GM12864 (cell line): ENCODE results near the gene GDNF.

Experiments used
- DNase-seq: peaks from one replicate; pipeline ENCODE4 v3.0.0-alpha.2; 2011; ENCODE audit warnings: low read depth
- H3K4me3 ChIP-seq: 2 replicates; pipeline ENCODE4 v1.5.1; 2011; ENCODE audit warnings: mild to moderate bottlenecking, low read depth, low read length, control low read depth
- CTCF ChIP-seq: IDR thresholded peaks from 2 replicates; pipeline ENCODE4 v1.5.1; 2011; ENCODE audit warnings: low read depth, mild to moderate bottlenecking, moderate library complexity, low read length, control low read depth, inconsistent platforms; ENCODE audit errors: missing control alignments

The GDNF gene

GRCh38 chr5:37816883-37817282 lies 23.0 kb downstream of the GDNF start:
- no peak for TF ChIP-seq CTCF
- no peak for DNase-seq
- H3K4me3 ChIP-seq = no peak overlapping the region

GRCh38 chr5:37816331-37816730 lies 23.5 kb downstream of the GDNF start:
- no peak overlapping the region for H3K4me3 ChIP-seq
- DNase-seq = no peak
- no peak for TF ChIP-seq CTCF

GRCh38 chr5:37815913-37816312 lies 23.9 kb downstream of the GDNF start:
- no peak overlapping the region for H3K4me3 ChIP-seq
- no peak for DNase-seq
- no peak for TF ChIP-seq CTCF

DNA sequence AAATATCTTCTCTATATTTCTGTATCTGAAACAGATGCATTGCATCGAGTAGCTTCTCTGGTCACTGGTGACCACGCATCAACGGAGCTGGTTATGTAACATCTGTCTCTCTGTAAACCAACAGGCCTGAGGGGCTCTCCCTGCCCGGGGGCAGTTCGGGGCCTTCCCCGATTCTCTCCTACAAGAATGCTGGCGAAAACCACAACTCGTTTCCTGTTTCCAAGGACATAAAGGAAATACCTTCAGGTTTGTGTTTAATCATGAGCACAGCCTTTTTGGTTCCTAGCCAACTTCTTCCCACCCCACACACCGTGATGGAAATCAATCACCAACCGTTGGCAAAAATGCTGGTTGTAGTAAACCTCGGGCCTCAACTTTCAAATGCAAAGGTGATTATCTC lies 25.1 kb downstream of the GDNF start:
- no peak for TF ChIP-seq CTCF
- H3K4me3 ChIP-seq = no peak overlapping the region
- DNase-seq = no peak

GRCh38 chr5:37812365-37812764 lies 27.5 kb downstream of the GDNF start:
- no peak overlapping the region for H3K4me3 ChIP-seq
- DNase-seq = no peak
- no peak for TF ChIP-seq CTCF

- DNase-seq = no peak
- no peak for TF ChIP-seq CTCF
- no peak overlapping the region for H3K4me3 ChIP-seq
Observed at GRCh38 chr5:37811866-37812265, 28.0 kb downstream of the GDNF start.

- DNase-seq = no peak
- no peak overlapping the region for H3K4me3 ChIP-seq
- no peak for TF ChIP-seq CTCF
Observed at GRCh38 chr5:37810311-37810710, 29.5 kb downstream of the GDNF start.
